SU-DHL-6 (cell line): Measurements from ENCODE around the gene ZNF609.

Experiments used
- H2AFZ ChIP-seq: fragments of 200-600 bp; sonication (generic); 2 replicates; pipeline ENCODE4 v1.6.1; 2014; ENCODE audit warnings: low read depth, mild to moderate bottlenecking, moderate library complexity, mixed read lengths, antibody characterized with exemption, low read length; ENCODE audit not compliant: severe bottlenecking
- H3F3A ChIP-seq: fragments of 200-600 bp; shearing (Covaris generic); 2 replicates; pipeline ENCODE4 v1.6.0; 2016; ENCODE audit warnings: antibody characterized with exemption, mild to moderate bottlenecking; ENCODE audit not compliant: insufficient read depth
- H3K27ac ChIP-seq: fragments of 200-600 bp; sonication (generic); 2 replicates; pipeline ENCODE4 v1.5.1; 2016; ENCODE audit warnings: low read depth, mild to moderate bottlenecking, low read length, moderate library complexity, mixed read lengths
- H3K27me3 ChIP-seq: fragments of 200-600 bp; sonication (generic), shearing (Covaris generic); 2 replicates; pipeline ENCODE4 v1.6.0; 2014; ENCODE audit warnings: mild to moderate bottlenecking, low read length
- H3K36me3 ChIP-seq: fragments of 200-600 bp; sonication (generic); 2 replicates; pipeline ENCODE4 v1.6.1; 2014; ENCODE audit warnings: mild to moderate bottlenecking, low read length, mixed read lengths
- H3K4me2 ChIP-seq: fragments of 300-600, 200-600 bp; shearing (Covaris generic), sonication (generic); 2 replicates; pipeline ENCODE4 v1.6.0; 2014; ENCODE audit warnings: low read length, low read depth, mild to moderate bottlenecking; ENCODE audit not compliant: poor library complexity, severe bottlenecking
- H3K4me3 ChIP-seq: fragments of 200-600 bp; sonication (generic); 2 replicates; pipeline ENCODE4 v1.5.1; 2014; ENCODE audit warnings: antibody characterized with exemption, low read length, mild to moderate bottlenecking, mixed read lengths; ENCODE audit not compliant: insufficient read depth, poor library complexity, severe bottlenecking
- H3K79me2 ChIP-seq: fragments of 200-600 bp; sonication (generic); 2 replicates; pipeline ENCODE4 v1.6.1; 2014; ENCODE audit warnings: mild to moderate bottlenecking, low read length, moderate library complexity; ENCODE audit not compliant: insufficient read depth
- H3K9ac ChIP-seq: fragments of 200-600 bp; sonication (generic); 2 replicates; pipeline ENCODE4 v1.7.0; 2014; ENCODE audit warnings: mild to moderate bottlenecking, low read length
- H3K9me2 ChIP-seq: fragments of 200-600 bp; sonication (generic); replicated peaks from 2 replicates; pipeline ENCODE4 v1.6.1; 2014; ENCODE audit warnings: low read length; ENCODE audit not compliant: insufficient read depth
- H3K9me3 ChIP-seq: fragments of 200-600 bp; sonication (generic); 2 replicates; pipeline ENCODE4 v1.6.1; 2014; ENCODE audit warnings: low read length, mixed read lengths; ENCODE audit not compliant: insufficient read depth
- H4K20me1 ChIP-seq: fragments of 200-600 bp; sonication (generic); 2 replicates; pipeline ENCODE4 v1.6.1; 2014; ENCODE audit warnings: low read depth, mild to moderate bottlenecking, antibody characterized with exemption, low read length, moderate library complexity, mixed read lengths
- CTCF ChIP-seq: fragments of 200-600 bp; sonication (generic); IDR thresholded peaks from one replicate; pipeline ENCODE4 v1.5.1; 2017; ENCODE audit warnings: antibody characterized with exemption, mild to moderate bottlenecking, low read length, moderate library complexity; ENCODE audit not compliant: insufficient read depth, poor library complexity, severe bottlenecking
- EZH2phosphoT487 ChIP-seq: fragments of 200-600 bp; sonication (generic), shearing (Covaris generic); conservative IDR thresholded peaks from 2 replicates; pipeline ENCODE4 v1.6.1; 2018; ENCODE audit warnings: mild to moderate bottlenecking, antibody characterized with exemption, low read length, moderate library complexity, mixed read lengths

Gene ZNF609

DNA sequence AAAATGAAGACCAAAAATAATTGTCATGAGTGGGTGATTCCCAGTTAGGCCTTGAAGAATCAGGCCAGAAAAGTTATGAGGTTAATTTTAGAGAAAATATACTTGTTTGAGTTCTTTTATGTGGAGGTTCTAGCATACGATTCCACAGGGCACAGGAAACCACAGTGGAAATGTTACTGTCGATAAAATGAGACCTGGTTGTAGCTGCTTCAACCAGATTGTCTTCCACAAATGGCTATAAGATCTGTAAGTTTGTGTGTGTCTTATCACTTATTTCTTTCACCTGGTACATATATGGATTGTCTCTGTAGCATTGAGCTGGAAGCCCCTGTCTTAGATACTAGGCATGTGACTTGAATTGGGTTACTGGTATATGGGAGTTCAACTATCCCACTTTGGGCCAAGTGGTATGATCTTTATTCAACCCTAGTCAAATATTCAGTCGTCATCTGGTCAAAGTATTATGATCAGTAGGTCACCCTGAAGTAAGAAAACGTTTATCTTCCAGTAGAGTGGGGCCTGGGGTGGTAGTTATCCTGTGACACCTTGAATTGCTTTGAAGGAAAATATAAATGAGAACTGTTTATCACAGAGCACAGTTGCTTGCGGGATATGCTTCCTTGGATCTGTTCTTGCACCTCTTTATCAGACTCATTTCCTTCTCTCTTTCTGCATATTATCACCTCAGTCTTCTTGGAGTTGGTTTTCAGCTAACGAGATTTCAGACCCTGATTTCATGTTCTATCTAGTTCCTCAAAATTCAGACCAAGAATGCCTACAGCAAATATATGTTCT, 21.5 kb upstream of the ZNF609 start:
- no peaks in the 10 kb centered on the region for H4K20me1 ChIP-seq
- H3K4me3 ChIP-seq, result no peak overlapping the region
- H3K4me2 ChIP-seq, result no peak overlapping the region
- no peak for TF ChIP-seq CTCF
- no peak for TF ChIP-seq EZH2phosphoT487
- H3K9ac ChIP-seq, result no peak overlapping the region
- H3K79me2 ChIP-seq, result no peaks in the 10 kb centered on the region
- H3K27me3 ChIP-seq, result no peaks in the 10 kb centered on the region
- no peak overlapping the region for H2AFZ ChIP-seq
- no peaks in the 10 kb centered on the region for H3K9me3 ChIP-seq
- H3K9me2 ChIP-seq, result no peaks in the 10 kb centered on the region
- no peaks in the 10 kb centered on the region for H3K36me3 ChIP-seq
- no peak overlapping the region for H3K27ac ChIP-seq
- H3F3A ChIP-seq, result no peaks in the 10 kb centered on the region

- Histone ChIP-seq H3K9ac (no peak overlapping the region), H3K4me3 (no peak overlapping the region), H3K9me2 (no peaks in the 10 kb centered on the region), H3K4me2 (no peak overlapping the region), H3K27ac (no peak overlapping the region), H3K9me3 (no peaks in the 10 kb centered on the region), H3K79me2 (no peaks in the 10 kb centered on the region), H3K36me3 (no peaks in the 10 kb centered on the region), H4K20me1 (no peaks in the 10 kb centered on the region), H3F3A (no peaks in the 10 kb centered on the region), H3K27me3 (no peaks in the 10 kb centered on the region), H2AFZ (no peak overlapping the region)
- TF ChIP-seq EZH2phosphoT487 (no peak), CTCF (no peak)
These were observed 18.5 kb upstream of the ZNF609 start for GRCh38 chr15:64441852-64442251.

- TF ChIP-seq CTCF (no peak), EZH2phosphoT487 (no peak)
- Histone ChIP-seq H3K27ac (no peak overlapping the region), H3K4me2 (no peak overlapping the region), H2AFZ (no peak overlapping the region), H3K36me3 (no peaks in the 10 kb centered on the region), H3F3A (no peaks in the 10 kb centered on the region), H4K20me1 (no peaks in the 10 kb centered on the region), H3K79me2 (no peaks in the 10 kb centered on the region), H3K9ac (no peak overlapping the region), H3K9me2 (no peaks in the 10 kb centered on the region), H3K9me3 (no peaks in the 10 kb centered on the region), H3K4me3 (no peak overlapping the region), H3K27me3 (no peaks in the 10 kb centered on the region)
These were observed 17.4 kb upstream of the ZNF609 start for GRCh38 chr15:64443016-64443415.
